Subcutaneous abdominal adipose tissue (tissue), 5 donors: ENCODE measurements around the gene SIPA1L3.

Source experiments
- H3K27ac ChIP-seq: one replicate; pipeline ENCODE4 v1.7.0; 2013; ENCODE audit warnings: low read depth, mild to moderate bottlenecking, inconsistent platforms, low read length, moderate library complexity
- H3K27me3 ChIP-seq, 5 donors: one replicate each; pipeline ENCODE4 v1.7.0; 2013; ENCODE audit warnings: low read length in 5 of 5, inconsistent platforms in 1 of 5; ENCODE audit not compliant: control insufficient read depth in 5 of 5, insufficient read depth in 4 of 5
- H3K36me3 ChIP-seq, 5 donors: one replicate each; pipeline ENCODE4 v1.7.0; 2013; ENCODE audit warnings: low read length in 5 of 5; ENCODE audit not compliant: control insufficient read depth in 5 of 5, insufficient read depth in 5 of 5
- H3K4me1 ChIP-seq, 5 donors: one replicate each; pipeline ENCODE4 v1.7.0; 2013; ENCODE audit warnings: low read length in 5 of 5, mild to moderate bottlenecking in 3 of 5, moderate library complexity in 1 of 5; ENCODE audit not compliant: control insufficient read depth in 5 of 5, insufficient read depth in 5 of 5
- H3K4me3 ChIP-seq, 5 donors: one replicate each; pipeline ENCODE4 v1.7.0; 2013; ENCODE audit warnings: low read length in 5 of 5, low read depth in 1 of 5
- H3K9ac ChIP-seq, 5 donors: one replicate each; pipeline ENCODE4 v1.7.0; 2013; ENCODE audit warnings: low read length in 5 of 5, mild to moderate bottlenecking in 4 of 5, moderate library complexity in 3 of 5
- H3K9me3 ChIP-seq, 5 donors: one replicate each; pipeline ENCODE4 v1.7.0; 2013; ENCODE audit warnings: low read length in 5 of 5; ENCODE audit not compliant: control insufficient read depth in 5 of 5
- donor health status: healthy.
- donor health status: healthy.
- donor health status: healthy.
- donor health status: healthy.
- donor health status: healthy.

SIPA1L3 gene

GRCh38 chr19:38046254-38047048 lies 139.4 kb downstream of the SIPA1L3 start:
- no peaks in the 10 kb centered on the region for H3K27me3 ChIP-seq
- no peaks in the 10 kb centered on the region for H3K36me3 ChIP-seq
- H3K9me3 ChIP-seq = no peaks in the 10 kb centered on the region
- H3K9ac ChIP-seq = no peak overlapping the region
- peaks cover 0 to 5% (median 0%) of the 10 kb centered on the region in 5 donors for H3K4me1 ChIP-seq
- H3K4me3 ChIP-seq = no peak overlapping the region
- no peak overlapping the region for H3K27ac ChIP-seq

- H3K9ac ChIP-seq = no peak overlapping the region
- H3K27ac ChIP-seq = no peak overlapping the region
- H3K9me3 ChIP-seq = no peaks in the 10 kb centered on the region
- no peaks in the 10 kb centered on the region for H3K27me3 ChIP-seq
- H3K36me3 ChIP-seq = no peaks in the 10 kb centered on the region
- no peak overlapping the region for H3K4me3 ChIP-seq
- peaks cover 0 to 5% (median 0%) of the 10 kb centered on the region in 5 donors for H3K4me1 ChIP-seq
Observed at GRCh38 chr19:38047049-38047438, 140.0 kb downstream of the SIPA1L3 start.

DNA sequence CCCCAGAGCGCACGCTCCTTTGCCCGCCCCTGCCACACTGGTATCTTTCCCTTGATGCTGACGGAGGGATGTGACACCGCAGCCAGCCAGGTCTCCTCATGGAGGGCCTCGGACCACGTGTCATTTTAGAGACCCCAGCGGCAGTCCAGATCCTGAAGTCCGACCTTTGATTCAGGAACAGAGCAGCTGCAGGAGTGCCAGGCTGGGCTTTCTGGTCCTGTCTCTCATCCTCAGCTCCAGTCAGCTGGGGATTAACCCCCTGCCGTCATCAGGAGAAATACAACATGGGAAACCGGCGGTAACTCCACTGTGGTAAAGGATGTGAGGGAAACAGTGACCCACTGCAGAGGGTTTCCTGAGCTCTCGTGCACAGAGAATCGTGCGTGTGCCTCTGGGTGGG lies 140.6 kb downstream of the SIPA1L3 start:
- Histone ChIP-seq H3K9ac (no peak overlapping the region), H3K36me3 (no peaks in the 10 kb centered on the region), H3K9me3 (no peaks in the 10 kb centered on the region), H3K4me3 (no peak overlapping the region), H3K27ac (no peak overlapping the region), H3K4me1 (peaks cover 0 to 5% (median 0%) of the 10 kb centered on the region in 5 donors), H3K27me3 (no peaks in the 10 kb centered on the region)

DNA sequence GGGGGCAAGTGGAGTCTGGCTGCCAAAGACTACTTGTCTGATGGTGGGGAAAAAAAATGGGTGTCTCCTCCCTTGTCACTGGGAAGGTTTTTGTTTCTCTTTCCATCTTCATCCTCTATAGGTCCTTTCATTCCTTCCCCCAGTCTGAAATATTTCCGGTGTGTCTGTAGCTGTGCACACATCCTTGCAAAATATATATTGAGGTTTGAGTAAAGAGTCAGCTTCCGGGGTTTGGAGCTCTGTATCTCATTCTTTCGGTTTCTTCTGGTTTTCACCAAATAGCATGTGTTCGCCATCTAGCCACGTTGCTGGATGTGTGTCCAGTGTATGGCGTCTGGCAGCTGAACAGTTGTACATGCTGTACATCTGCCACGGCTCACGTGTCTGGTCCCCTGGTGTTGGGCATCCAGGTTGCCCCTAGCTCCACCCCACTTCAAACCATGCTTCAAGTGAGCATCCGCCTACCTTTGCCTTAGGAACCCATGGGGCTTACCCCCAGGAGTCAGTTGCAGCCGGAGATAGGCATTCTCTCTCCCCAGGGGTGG lies 142.2 kb downstream of the SIPA1L3 start:
- Histone ChIP-seq H3K27me3 (no peaks in the 10 kb centered on the region), H3K9me3 (no peaks in the 10 kb centered on the region), H3K27ac (no peak overlapping the region), H3K4me1 (peaks cover 0 to 5% (median 0%) of the 10 kb centered on the region in 5 donors), H3K4me3 (no peak overlapping the region), H3K9ac (no peak overlapping the region), H3K36me3 (no peaks in the 10 kb centered on the region)

- H3K9ac ChIP-seq = no peak overlapping the region
- no peak overlapping the region for H3K4me3 ChIP-seq
- no peaks in the 10 kb centered on the region for H3K9me3 ChIP-seq
- no peaks in the 10 kb centered on the region for H3K27me3 ChIP-seq
- peaks cover 0 to 7% (median 0%) of the 10 kb centered on the region in 5 donors for H3K4me1 ChIP-seq
- H3K36me3 ChIP-seq = peaks cover 0 to 6% (median 0%) of the 10 kb centered on the region in 5 donors
- H3K27ac ChIP-seq = no peak overlapping the region
Observed at GRCh38 chr19:38055010-38055409, 148.0 kb downstream of the SIPA1L3 start.

DNA sequence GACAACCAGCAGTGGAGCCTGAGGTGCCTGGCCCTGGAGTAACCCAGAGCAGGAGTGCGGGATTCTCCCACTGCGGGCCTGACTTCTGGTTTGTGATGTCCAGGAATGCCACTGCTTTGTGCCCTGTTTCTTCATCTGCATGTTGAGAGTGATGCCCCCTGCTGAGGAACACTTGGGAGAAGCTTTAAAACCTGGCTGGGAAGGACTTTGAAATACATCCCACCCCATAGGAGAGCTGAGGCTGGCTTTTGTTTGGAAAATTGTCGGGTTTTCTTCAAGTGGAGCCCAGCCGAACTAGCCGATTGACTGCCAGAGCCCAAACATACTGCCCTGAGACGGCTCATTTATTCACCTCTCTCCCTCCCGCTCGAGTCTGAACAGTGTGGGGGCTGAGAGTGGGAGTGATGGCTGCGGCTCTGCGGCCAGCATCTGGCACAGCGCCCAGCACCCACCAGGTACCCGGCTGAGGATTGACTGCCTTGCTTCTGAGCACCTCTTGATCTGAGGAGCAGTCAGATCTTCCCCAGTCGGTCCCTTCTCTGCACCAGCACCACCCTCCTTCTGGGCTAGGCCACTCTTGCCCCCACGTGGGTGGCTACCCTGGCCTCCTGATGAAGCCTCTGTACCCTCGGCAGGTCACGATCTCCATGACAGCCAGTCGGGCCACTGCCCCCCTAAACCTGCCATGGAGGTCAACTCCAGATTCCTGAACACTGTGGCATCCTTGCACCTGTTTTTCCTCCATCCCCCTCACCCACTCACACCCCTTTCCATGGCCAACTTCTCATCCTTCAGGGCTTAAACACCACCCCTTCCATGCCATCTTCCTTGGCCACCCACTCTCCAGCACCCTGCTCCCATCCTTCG lies 148.9 kb downstream of the SIPA1L3 start:
- no peaks in the 10 kb centered on the region for H3K9me3 ChIP-seq
- no peak overlapping the region for H3K27ac ChIP-seq
- H3K4me1 ChIP-seq = peaks cover 0 to 7% (median 0%) of the 10 kb centered on the region in 5 donors
- peaks cover 0 to 6% (median 0%) of the 10 kb centered on the region in 5 donors for H3K36me3 ChIP-seq
- no peaks in the 10 kb centered on the region for H3K27me3 ChIP-seq
- H3K9ac ChIP-seq = no peak overlapping the region
- H3K4me3 ChIP-seq = no peak overlapping the region

DNA sequence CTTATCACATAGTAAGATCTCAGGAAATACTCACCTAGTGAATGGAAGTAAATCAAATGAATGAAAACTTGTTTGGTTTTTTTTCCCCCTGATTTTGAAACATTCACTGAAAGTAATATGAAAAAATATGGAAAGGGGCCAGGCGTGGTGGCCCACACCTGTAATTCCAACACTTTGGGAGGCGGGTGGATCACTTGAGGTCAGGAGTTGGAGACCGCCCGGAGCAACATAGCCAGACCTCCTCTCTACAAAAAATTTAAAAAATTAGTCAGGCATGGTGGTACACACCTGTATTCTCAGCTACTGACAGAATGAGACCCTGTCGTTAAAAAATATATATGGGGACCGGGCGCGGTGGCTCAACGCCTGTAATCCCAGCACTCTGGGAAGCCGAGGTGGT lies 149.6 kb downstream of the SIPA1L3 start:
- Histone ChIP-seq H3K9ac (no peak overlapping the region), H3K27ac (no peak overlapping the region), H3K27me3 (no peaks in the 10 kb centered on the region), H3K9me3 (no peaks in the 10 kb centered on the region), H3K36me3 (peaks cover 0 to 6% (median 0%) of the 10 kb centered on the region in 5 donors), H3K4me3 (no peak overlapping the region), H3K4me1 (peaks cover 0 to 7% (median 0%) of the 10 kb centered on the region in 5 donors)

GRCh38 chr19:38057959-38058690 lies 151.1 kb downstream of the SIPA1L3 start:
- no peak overlapping the region for H3K4me3 ChIP-seq
- no peaks in the 10 kb centered on the region for H3K27me3 ChIP-seq
- H3K4me1 ChIP-seq = peaks cover 0 to 7% (median 0%) of the 10 kb centered on the region in 5 donors
- H3K36me3 ChIP-seq = peaks cover 0 to 6% (median 0%) of the 10 kb centered on the region in 5 donors
- no peak overlapping the region for H3K9ac ChIP-seq
- no peak overlapping the region for H3K27ac ChIP-seq
- no peaks in the 10 kb centered on the region for H3K9me3 ChIP-seq

- peaks cover 0 to 5% (median 0%) of the 10 kb centered on the region in 5 donors for H3K4me1 ChIP-seq
- no peak overlapping the region for H3K4me3 ChIP-seq
- H3K36me3 ChIP-seq = peaks cover 0 to 2% (median 0%) of the 10 kb centered on the region in 5 donors
- H3K27ac ChIP-seq = no peak overlapping the region
- no peak overlapping the region for H3K9ac ChIP-seq
- H3K27me3 ChIP-seq = no peaks in the 10 kb centered on the region
- H3K9me3 ChIP-seq = no peaks in the 10 kb centered on the region
Observed at GRCh38 chr19:38059897-38060296, 152.9 kb downstream of the SIPA1L3 start.
